Measurements from ENCODE around the gene BLOC1S4. TPM values are rescaled to one million over a fixed set of nuclear protein-coding genes. Genes with fewer than 3 reads are reported as not detected.
A peak's percentile ranks its signal among the peaks of the same experiment; 100 is the strongest.
"Not testable (repeated sequence)": the region's sequence is repeated elsewhere in the genome, so short reads cannot be mapped to it uniquely, and the experiment has no call there.

BLOC1S4 gene, protein sequence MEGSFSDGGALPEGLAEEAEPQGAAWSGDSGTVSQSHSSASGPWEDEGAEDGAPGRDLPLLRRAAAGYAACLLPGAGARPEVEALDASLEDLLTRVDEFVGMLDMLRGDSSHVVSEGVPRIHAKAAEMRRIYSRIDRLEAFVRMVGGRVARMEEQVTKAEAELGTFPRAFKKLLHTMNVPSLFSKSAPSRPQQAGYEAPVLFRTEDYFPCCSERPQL
- total RNA-seq (2014; rRNA removed): 29.6 and 35.6 TPM in 2 replicates
- 14.1 TPM for polyA plus RNA-seq (2012)

DNA sequence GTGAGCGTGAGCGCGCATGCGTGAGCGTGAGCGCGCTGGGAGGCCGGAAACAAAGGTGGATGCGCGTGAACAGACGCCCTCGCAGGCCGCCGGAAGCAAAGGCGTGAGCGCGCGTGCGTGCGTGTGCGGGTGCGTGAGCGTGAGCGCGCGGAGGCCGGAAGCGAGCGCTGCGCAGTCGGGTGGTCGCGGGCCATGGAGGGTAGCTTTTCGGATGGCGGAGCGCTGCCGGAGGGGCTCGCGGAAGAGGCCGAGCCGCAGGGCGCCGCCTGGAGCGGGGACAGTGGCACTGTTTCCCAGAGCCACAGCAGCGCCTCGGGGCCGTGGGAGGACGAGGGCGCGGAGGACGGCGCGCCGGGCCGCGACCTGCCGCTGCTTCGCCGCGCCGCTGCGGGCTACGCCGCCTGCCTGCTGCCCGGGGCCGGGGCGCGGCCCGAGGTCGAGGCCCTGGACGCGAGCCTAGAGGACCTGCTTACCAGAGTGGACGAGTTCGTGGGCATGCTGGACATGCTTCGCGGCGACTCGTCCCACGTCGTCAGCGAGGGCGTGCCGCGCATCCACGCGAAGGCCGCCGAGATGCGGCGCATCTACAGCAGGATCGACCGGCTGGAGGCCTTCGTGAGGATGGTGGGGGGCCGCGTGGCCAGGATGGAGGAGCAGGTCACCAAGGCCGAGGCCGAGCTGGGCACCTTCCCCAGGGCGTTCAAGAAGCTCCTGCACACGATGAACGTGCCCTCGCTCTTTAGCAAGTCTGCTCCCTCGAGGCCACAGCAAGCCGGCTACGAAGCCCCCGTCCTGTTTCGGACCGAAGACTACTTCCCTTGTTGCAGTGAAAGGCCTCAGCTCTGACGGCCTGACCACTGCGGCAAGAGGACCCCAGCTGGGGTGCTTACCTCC, at the start of gene BLOC1S4:
BLOC1S4 (plus strand) TSS at position 157 of the 894 bp plus-strand sequence; CDS start at position 193, 36 bp downstream.
- peak; percentile 87 for DNase-seq (ENCODE audit: low read depth)

DNA sequence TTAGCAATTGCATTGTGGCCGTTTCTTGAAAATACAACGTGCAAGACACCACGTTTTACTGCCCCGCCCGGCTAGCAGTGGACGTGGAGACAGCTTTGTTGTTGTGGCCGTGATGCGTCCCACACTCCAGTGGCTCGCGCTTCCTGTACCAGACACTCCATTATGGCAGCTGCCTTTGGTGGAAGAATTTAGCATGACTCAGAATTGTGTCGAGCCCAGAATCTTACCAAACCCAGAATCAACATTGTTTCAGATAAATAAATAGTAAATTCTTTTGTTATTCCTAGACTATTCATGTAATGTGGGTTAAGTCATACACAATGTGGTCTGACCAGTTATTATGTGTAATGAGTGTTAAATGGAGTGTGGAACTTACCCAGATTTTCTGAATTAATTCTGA, 47.6 kb upstream of the BLOC1S4 start:
- peak; percentile 74 for DNase-seq (ENCODE audit: low read depth)

GRCh38 chr4:6671648-6672047, 44.3 kb upstream of the BLOC1S4 start:
- no peak for DNase-seq (ENCODE audit: low read depth)

DNA sequence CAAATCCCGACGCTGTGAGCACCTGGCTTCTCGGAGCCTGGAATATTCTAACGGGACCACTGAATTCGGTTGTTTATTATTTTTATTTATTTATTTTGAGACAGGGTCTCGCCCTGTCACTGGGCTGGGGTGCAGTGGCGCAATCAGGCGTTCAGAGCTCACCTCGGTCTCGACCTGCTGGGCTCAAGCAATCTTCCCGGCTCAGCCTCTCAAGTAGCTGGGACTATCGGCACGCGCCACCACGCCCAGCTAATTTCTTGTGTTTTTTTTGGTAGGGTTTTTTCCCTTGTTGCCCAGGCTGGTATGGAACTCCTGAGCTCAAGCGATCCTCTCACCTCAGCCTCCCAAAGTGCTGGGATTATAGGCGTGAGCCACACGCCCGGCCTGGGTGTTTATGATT, 43.8 kb upstream of the BLOC1S4 start:
- no peak for DNase-seq (ENCODE audit: low read depth)

- not testable (repeated sequence) for DNase-seq (ENCODE audit: low read depth)
Observed at GRCh38 chr4:6672541-6673190, 43.3 kb upstream of the BLOC1S4 start.

GRCh38 chr4:6673191-6673659, 42.7 kb upstream of the BLOC1S4 start:
- DNase-seq (ENCODE audit: low read depth): not testable (repeated sequence)

DNA sequence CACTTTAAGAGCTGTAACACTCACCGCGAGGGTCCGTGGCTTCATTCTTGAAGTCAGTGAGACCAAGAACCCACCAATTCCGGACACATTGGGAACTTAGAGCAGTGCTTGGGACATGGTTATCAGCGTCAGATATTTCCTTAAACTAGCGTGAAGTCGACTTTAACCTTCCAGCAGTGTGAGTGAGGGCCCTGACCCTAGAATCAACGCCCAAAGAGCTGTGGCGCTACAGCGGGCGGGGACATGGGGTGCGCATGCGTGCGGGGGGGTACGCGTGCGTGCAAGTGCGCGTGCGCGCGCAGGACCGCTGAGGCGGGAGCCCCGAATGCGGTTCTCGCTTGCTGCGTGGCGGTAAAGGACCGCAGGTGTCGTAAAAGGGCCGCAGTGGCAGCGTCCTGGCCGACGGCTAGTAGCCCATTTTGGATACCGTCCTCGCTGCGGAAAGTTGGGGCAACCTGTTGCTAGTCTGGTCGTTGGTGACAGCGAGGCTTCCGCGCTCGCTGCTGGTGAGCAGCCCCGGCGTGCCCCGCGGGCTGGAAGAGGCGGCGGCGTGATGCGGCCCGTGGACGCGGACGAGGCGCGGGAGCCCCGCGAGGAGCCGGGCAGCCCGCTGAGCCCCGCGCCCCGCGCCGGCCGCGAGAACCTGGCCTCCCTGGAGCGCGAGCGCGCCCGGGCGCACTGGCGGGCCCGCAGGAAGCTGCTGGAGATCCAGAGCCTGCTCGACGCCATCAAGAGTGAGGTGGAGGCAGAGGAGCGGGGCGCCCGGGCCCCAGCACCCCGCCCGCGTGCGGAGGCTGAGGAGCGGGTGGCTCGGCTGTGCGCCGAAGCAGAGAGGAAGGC, 42.1 kb upstream of the BLOC1S4 start:
- DNase-seq (ENCODE audit: low read depth): peak; percentile 91

GRCh38 chr4:6674500-6675149, 41.3 kb upstream of the BLOC1S4 start:
- peak; percentile 21 for DNase-seq (ENCODE audit: low read depth)

- DNase-seq (ENCODE audit: low read depth): no peak
Observed at GRCh38 chr4:6676722-6677558, 39.0 kb upstream of the BLOC1S4 start.

DNA sequence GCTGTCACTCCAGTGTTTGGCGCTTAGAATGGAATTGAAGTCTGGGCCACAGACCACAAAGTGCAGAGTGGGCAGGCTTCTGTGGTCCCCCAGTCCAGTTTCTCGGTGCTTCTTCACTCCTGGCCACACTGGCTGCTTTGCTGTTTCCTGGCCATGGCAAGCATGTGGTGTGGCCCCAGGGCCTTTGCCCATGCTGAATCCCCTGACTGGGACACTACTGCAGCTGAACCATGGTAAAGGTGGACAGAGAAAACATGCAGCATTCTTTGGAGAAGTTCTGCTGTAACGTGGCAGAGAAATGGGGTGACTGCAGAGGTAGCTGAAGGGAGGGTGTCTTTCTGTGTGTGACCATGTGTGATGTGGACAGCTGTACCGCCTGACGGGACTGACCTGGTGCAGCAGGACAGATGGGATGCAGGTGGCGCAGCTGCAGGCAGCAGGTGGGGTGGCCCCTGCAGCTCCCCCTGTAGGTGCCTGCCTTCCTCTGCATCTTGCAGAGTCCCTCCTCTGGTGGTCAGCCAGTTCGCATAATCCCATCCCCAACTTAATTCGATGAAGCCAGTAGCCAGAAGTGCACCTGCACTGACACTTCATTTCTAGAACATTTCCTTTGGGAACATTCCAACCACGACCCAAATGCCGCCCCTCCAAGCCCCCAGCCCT, 35.5 kb upstream of the BLOC1S4 start:
- DNase-seq (ENCODE audit: low read depth): no peak

- no peak for DNase-seq (ENCODE audit: low read depth)
Observed at GRCh38 chr4:6681191-6681590, 34.8 kb upstream of the BLOC1S4 start.

- no peak for DNase-seq (ENCODE audit: low read depth)
Observed at GRCh38 chr4:6682862-6683590, 32.9 kb upstream of the BLOC1S4 start.

GRCh38 chr4:6684656-6685055, 31.3 kb upstream of the BLOC1S4 start:
- DNase-seq (ENCODE audit: low read depth): no peak

- DNase-seq (ENCODE audit: low read depth): no peak
Observed at GRCh38 chr4:6686104-6686787, 29.7 kb upstream of the BLOC1S4 start.

GRCh38 chr4:6687947-6688878, 27.8 kb upstream of the BLOC1S4 start:
- DNase-seq (ENCODE audit: low read depth): no peak

DNA sequence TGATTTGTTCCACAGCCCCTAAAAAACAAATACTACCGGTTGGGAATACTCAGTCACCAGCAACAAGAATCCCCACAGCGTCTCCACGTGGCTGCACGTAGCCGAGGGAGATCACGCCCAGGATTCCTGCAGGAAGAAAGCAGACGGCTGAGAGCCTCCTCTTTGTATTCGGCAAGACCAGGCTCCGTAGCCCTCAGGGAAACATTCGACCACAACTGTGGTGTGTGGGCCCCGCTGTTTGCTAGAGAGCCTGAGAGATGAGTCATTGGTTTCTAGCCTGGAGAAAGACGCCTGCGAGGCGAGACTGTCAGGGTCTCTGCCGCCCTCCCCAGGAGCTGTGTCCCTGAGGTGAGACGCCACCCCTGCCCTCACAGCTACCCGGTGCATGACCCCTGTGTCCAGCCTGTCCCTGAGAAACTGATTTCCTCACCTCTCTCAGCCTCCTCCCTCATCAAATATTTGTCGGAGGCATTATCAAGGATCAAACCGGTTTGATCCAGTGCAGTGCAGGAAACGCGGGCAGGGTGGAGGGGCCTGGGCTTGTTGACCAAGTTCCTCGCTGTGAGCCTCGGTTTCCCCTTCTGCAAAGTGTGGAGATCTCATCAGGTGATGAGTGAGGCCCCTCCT, 27.0 kb upstream of the BLOC1S4 start:
- peak; percentile 93 for DNase-seq (ENCODE audit: low read depth)

Measured in LHCN-M2 (cell line).